Caki2 (cell line): ENCODE results near the gene BCL11B. TPM values are rescaled to one million over a fixed set of nuclear protein-coding genes. Genes with fewer than 3 reads are reported as not detected.

ENCODE experiments used
- DNase-seq: peaks from one replicate; pipeline ENCODE4 v3.0.0-alpha.2; 2015; ENCODE audit warnings: low read depth
- in situ Hi-C: cut with HindIII; loops from 2 replicates; pipeline ENCODE4 v1.10.0; 2016; ENCODE audit warnings: low sequenced_read_pairs, low pct_unique_long_range_greater_than_20kb, mixed read lengths
- total RNA-seq: library from RNA; depleted of rRNA; stranded (reverse); fragments of >200 nt; shearing (Covaris generic); gene quantifications from 2 replicates; pipeline ENCODE4 v1.2.3, GENCODE V29; 2014; ENCODE audit warnings: low replicate concordance

The BCL11B gene
- total RNA-seq, 1 experiment from 2014 or later = not detected

DNA sequence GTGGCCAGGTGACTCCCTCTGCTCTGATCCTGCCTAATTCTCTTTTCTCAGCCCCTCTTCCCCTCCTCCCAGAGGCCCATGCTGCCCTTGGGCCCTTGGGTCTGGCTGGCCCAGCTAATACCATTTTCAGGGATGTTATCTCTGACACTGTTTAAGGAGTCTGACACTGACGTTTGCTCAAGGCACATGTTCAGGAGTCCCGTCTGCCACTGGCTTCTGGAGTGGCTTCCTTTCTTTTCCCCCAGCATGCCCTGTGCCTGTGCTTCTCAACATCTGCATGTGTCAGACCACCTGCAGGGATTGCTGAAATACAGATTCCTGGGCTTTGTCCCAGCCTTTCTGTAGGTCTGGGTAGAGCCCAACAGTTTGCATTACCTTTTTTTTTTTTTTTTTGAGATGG, 128.9 kb downstream of the BCL11B start:
- DNase-seq = no peak
- in situ Hi-C loops = no loop called here

DNA sequence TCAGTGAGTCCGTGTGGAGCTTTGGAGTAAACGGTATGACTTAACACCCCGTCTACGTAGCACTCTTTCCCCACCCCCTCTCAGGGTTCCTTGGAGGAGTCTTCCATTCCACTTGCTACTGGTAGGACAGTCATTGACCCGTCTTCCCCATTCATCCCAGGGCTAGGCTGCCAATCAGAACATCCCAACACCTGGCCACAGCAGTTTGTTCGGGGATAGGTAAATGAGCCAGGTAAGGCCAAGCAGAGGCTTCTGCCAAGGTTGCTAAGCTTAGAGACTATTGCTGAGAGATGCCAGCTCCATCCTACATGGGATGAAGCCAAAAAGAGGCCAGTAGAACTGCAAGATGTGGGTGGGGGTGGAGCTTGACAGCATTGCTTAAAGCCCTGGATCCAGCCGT, 130.8 kb downstream of the BCL11B start:
- in situ Hi-C loops = no loop called here
- no peak for DNase-seq

DNA sequence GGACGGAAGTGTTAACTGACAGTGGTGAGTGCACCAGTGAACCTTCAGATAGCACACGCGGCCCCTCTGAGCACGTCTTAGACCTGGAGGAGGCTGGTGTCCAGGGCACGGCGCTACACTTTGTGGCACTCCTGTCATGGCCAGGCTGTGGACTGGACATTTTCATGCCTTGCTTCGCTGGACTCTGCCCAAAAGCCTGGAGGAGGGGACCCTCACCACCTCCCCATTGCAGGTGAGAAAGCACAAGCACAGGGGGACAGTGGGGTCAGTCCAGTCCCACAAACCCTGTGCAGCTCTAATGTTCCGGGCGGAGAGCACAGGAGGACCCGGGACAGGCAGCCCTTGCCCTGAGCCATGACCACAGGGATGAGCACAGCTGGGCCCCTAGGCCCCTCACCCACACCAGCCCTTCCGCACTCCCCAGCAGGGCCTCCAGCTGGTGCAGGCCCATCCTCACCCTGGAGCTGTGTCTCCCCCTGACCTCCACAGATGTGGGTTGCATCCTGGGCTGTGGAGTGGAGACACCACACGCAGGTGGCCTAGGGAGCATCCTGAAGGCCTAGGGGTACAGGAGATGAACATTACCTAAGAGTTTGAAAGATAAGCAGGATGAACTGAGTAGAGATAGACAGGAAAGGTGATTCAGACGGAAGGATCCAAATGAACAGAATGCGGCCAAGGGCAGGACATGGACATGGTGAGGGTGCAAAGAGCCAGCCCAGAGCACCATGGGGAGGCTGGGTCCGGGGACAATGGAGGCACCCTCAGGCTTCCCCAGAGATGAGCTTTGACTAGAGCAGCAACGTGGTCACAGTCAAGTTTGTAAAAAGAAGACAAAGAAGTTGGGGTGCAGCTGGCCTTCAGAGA, 132.8 kb downstream of the BCL11B start:
- in situ Hi-C loops = no loop called here

DNA sequence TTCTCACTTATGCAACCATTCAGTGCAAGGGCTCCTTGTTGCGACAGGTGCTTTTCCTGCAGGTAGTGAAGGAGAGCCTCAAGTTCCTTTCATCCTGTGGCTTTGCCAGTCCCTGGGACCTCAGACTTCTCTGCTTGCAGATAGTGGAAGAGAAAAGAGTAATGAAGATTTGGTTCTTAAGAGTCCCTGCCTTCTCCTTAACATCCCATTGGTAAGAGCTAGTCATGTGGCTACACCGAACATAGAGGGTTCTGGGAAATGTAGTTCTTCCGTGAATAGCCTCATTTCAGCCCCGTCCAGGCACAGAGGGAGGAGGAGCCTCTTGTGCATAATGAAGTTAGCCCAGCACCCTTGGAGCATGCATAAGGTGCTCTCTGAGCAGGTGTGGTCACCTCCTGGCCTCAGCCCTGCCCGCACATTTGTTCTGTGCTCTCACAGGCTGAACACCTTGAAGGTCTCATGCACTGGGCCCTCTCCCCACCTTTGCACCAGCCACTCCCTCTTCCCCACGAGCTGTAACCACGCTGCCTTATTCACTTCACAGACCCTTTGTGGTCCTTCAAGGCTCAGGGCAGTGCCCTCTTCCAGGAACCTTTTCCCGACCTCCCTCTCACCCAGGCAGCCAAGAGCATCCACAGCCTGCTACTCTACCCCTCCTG, 134.0 kb downstream of the BCL11B start:
- in situ Hi-C loops = no loop called here
- no peak for DNase-seq

More for the DNA sequence above, 132.8 kb downstream of the BCL11B start:
- DNase-seq = no peak

DNA sequence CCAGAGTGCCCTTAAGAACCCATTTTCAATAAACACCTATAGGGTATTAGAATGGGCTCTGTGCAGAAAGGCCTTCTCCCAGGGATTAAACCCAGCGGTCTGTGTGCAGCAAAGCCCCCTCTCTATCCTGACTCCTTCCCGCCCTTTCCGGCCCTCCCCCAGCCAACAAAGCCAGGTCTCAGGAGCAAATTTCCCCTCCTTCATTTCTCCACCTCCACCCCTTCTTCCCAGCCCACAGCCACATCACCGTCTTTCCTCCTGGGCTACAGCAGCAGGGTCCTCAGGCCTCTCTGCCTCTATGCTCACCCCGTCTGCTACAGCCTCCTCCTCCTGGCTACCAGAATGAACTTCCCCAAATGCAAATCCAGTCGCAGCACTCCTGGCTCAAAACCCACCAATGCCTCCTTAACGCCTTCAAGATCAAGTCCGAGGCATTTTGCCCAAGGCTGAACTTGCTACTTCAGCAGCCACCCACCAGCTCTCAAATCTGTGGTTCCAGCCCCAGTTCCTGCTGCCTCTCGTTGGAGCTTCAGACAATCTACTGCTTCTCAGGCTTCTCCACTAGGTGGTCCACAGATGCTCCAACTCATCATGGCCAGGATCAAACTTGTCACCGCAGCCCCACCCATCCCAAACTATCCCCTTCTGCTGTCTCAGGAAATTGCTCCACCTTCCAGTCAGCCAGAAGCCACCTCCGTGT, 134.8 kb downstream of the BCL11B start:
- DNase-seq = no peak
- in situ Hi-C loops = no loop called here

DNA sequence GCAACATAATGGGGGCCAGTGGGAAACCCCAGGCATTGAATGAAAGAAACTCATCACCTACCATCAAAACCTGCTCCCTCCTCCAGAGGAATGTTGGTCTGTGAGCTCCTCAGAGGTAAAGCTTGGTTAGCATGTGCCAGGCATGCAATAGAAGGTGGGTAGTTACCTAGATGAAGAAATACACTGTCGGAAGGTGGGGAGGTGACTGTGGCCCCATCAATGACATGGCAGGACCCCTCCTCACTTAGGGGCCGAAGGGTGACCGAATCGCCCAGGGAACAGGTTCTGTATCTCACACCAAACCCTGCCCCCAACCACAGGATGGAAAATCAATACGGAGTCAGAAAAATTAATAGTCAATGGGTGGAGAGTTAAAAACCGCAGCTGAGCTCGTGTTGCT, 135.6 kb downstream of the BCL11B start:
- DNase-seq = no peak
- in situ Hi-C loops = no loop called here

DNA sequence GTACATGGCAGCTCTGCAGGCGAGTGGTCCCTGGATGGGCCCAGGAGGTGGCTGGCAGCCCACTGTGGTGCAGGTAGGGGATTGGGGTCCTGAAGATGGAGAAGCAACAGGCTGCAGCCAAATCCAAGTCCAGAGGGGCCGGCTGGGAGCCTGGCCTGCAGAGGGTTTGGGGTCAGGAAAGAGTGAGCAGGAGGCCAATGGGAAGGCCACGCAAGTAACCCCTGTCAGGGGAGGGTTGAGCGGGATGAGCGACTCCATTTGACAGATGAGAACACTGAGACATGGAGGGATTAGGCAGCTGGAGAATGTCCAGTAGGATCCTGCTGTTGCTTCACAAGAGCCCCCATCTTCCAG, 136.0 kb downstream of the BCL11B start:
- no peak for DNase-seq
- in situ Hi-C loops = no loop called here

DNA sequence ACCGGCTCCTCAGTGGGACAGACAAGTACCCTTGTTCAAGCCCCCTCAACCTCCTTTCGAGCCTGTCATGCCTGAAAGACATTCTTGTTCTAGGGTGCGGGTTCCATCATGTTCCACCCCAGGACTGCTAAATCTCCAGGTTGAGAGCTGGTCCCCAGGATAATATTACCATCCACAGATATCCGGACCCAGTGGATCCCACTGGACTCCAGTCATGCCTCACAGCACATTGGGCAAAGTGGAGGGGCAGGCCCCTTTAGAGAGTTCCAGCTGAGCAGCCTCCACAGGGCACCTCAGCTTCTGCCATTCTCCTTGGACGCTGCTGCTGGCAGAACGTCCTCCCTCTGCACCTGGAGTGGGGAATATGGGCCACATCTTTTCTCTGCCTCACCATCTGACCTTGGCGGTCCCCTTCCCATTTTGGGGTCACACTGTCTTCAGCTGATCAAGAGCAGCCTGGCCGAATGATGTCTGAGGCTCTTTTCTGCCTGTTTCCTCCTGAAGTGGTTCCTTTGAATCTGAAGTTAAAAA, 137.4 kb downstream of the BCL11B start:
- no peak for DNase-seq
- in situ Hi-C loops = no loop called here

DNA sequence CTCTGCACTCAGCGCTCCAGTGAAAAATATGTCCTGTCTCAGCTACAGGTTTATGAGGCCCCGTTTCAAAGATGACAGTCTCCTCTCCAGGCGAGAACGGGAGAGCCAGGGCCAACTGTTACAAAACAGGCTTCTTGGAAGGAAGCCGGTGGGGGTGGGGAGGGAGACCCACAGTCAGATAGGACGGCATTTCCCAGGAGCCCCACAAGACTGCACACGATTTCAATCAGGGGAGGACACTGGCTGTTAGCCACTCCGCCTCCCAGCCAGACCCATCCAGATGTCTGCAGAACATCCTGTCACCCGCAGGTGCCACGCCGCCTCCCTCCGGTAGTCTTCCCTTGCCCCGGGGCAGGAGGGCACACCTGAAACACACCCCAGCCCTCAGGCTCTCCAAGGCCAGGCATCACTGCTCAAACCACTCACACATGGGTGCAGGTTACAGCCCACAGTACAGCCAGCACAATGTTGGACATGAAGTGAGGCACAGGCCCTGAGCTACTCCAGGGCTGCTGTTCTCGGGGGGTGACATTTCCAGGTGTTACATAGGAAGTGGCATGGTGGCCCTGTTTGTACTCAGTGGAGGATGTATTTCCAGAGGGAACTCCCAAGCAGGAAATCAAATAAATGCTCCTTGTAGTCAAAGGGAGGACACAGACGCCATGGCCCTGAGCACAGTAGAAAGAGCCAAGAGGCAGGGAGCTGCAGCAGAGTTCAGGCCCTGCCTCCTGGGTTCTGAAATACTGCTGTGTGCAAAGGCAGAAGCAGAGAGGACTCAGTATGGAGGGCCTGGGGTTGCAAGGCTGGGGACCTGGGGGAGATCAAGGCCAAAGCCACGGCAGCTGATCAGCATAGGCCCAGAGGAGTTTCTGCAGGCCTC, 138.1 kb downstream of the BCL11B start:
- DNase-seq = no peak

DNA sequence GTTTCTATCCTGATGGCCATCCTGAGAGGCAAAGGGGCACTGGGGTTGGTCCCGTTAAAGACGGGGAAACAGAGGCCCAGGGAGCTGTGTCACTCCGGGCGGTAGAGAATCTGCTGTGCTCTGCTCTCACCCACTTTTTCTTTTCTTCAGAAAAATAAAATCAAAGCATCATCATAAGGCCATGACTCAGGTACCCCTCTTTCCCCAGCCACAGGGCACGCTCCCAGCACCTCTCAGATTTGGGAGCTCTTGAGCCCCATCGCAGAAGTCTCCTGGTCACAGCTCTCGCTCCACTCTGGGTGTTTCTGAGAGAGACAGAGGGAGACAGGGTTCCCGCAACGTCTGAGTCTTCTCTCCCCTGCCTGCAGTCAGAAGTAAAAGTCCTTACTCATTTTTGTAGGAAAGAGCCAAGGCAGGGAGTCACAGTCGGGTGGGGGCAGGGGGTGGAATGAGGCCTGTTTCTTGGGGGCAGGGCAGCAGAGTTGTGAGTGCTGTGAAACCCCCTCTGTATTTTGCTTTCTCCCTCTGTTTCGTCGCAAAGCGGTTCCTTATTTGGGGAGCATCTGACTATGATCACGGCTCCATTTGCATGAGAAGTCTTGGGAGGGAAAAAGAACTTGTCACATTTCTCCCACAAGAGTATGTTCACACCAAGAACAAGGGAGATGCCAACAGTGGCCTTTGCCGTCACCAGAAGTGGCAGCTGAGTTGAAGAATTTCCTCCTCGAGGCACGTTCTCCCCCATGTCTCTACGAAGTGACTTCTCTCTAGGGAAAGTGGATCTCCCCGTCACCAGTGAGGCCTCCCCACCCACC, 139.0 kb downstream of the BCL11B start:
- in situ Hi-C loops = no loop called here
- no peak for DNase-seq

More for the DNA sequence above, 138.1 kb downstream of the BCL11B start:
- in situ Hi-C loops = no loop called here

DNA sequence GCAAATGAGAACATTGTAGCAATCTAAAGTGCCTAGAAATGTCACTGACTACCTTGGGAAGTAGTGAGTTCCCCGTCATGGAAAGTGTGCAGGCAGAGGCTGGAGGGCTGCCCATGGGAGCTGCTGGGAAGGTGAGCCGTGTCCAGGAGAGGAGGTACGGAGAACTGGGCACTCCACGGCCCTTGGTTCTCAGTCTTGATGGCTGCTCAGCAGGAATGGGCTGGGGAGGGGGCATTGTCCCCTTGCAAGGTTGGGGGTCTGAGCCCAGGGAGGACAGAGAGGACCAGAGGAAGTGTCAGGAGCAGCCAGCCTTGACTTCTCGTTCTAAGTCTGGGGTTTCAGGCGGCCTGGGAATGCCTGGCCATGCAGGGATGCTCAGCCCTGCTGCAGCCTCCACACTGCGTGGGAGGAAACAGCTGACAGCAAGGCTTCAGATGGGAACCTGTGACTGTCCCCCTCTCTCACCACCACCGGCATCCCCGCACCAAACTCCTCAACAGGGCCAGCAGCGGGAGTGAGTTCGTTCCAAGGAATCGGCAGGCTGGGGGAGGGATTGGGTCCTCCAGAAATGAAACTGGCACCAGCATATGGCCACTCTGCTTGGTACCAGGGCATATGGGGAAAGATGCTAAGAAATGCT, 140.2 kb downstream of the BCL11B start:
- in situ Hi-C loops = no loop called here
- no peak for DNase-seq

DNA sequence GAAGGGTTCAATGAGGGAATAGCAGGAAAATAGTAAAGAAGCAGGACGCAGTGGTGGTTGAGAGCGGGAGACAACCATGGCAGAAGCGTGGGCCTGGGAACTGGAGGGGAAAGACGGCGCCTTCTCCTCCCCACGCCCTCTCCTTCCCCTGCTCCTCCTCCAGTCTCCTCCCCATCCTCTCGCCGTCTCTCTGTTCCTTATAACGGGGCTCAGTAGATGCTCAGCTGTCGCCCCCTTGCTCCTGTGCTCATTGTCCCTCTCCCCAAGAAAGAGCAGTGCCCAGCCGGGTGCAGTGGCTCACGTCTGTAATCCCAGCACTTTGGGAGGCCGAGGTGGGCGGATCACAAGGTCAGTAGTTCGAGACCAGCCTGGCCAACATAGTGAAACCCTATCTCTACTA, 142.0 kb downstream of the BCL11B start:
- no peak for DNase-seq
- in situ Hi-C loops = no loop called here

DNA sequence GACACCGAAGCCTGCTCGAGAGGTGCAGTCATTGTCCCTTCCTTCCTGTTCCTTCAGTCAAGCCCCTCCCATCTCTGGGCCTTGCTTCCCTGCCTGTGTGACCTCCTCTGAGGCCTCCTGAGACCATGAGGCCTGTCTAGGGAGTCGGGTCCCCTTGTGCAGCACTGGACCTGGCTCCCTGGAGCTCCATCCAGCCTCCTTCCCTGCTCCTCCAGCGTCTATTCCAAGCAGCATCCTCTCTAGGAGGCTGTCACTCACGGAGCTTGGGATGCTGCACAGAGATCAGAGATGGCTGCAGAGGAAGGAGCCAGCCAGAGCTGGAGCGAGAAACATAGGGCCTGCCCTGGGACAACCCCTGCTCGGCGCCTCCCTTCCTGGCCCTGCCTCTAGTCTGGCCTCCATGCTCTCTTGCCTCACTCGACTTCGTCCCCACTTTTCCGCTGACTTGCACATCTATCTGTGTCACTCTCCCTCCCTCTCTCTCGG, 142.7 kb downstream of the BCL11B start:
- no peak for DNase-seq
- in situ Hi-C loops = no loop called here

DNA sequence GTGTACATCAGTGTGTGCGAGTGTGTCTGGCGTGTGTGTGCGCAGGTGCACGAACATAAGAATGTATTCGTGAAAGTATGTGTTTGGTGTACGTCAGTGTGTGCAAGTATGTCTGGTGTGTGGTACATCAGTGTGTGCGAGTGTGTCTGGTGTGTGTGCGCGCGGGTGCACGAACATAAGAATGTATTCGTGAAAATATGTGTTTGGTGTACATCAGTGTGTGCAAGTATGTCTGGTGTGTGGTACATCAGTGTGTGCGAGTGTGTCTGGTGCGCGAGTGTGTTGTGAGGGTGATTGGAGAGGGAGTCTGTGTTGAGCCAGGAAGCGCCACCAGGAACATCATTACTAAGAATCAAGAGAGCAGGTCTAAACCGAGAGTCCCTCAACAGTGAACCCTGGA, 143.8 kb downstream of the BCL11B start:
- DNase-seq = no peak
- in situ Hi-C loops = no loop called here

DNA sequence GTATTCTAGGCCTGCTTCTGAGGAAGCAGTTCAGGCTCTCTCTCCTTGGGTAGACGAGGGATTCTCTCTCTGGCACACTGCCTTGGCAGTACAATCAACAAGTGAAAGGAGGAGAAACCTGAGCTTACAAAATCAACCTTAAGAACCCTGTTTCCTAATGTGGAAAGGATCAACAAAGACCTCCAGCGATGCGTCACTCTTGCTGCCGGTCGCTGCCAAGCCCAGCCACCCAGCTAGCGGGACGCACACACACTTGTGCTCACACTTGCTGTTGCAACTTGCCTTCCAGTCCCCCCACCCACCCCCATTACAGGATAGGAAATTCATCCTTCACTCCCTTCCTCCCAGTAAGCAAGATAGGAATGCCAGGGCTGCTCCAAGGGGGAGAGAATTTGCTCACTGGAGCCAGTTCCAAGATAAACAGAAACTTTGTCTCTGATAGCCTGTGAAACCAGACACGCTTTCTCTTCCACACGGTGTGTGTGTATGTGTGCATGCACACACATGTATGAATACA, 144.3 kb downstream of the BCL11B start:
- DNase-seq = peak; percentile 12
- in situ Hi-C loops = no loop called here

DNA sequence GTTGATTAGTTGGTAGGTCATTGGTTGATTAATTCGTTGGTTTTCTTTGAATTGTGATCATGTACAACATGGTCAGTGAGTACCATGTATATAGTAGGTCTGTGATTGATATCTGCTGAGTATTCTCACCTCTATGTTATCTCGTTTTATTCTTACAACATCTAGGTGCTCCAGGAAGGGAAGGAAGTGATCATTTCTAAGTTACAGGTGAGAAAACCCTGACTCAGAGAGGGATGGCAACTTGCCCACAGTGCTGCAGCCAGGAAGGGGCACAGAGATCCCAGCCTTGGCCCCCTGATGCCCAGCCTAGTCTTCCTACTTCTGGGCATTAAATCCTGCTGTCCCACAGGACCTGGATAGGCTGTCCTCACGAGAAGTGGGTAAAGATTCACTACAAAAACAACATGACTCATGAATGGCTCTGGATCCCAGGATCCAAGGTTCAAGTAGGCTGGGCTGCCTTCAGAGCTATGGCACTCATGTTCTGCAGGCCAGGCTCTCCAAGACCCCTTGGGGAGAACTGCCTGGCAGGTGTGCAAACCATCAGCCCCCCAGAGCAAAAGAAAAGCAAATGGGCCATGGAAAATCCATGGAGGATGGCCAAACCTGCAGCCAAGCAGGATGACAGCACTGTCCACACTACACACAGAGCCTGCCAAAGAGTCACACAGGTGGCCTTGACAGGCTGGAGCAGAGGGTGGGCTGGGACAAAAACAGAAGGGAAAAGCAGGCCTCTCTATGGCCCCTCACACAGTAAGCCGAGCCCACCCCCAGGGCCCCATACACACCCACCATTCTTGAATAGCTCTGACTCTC, 146.2 kb downstream of the BCL11B start:
- no peak for DNase-seq
- in situ Hi-C loops = no loop called here
